Ovary (tissue), 3 donors: ENCODE data around the gene GALNT10.

Experiments used
- EP300 ChIP-seq: sonication (generic); formaldehyde crosslinking; IDR thresholded peaks from one replicate; pipeline ENCODE4 v1.6.1; 2017; ENCODE audit warnings: antibody characterized with exemption
- POLR2A ChIP-seq: fragments of 450-650 bp; IDR thresholded peaks from one replicate; pipeline ENCODE4 v1.6.1; 2017; ENCODE audit warnings: antibody characterized with exemption, mild to moderate bottlenecking, moderate library complexity
- TF ChIP-seq, protein P1 (sequence below), 3 donors: fragments of 450-650 bp in 2 of 3; fragments of 200-600 bp in 1 of 3; IDR thresholded peaks; one replicate each; pipeline versions ENCODE4 v1.5.1 to v1.8.0; 2016 to 2022; ENCODE audit warnings: antibody characterized with exemption in 3 of 3, mild to moderate bottlenecking in 1 of 3
- donor health status: DM: no; HTN: no; CAD: no.

DNA sequence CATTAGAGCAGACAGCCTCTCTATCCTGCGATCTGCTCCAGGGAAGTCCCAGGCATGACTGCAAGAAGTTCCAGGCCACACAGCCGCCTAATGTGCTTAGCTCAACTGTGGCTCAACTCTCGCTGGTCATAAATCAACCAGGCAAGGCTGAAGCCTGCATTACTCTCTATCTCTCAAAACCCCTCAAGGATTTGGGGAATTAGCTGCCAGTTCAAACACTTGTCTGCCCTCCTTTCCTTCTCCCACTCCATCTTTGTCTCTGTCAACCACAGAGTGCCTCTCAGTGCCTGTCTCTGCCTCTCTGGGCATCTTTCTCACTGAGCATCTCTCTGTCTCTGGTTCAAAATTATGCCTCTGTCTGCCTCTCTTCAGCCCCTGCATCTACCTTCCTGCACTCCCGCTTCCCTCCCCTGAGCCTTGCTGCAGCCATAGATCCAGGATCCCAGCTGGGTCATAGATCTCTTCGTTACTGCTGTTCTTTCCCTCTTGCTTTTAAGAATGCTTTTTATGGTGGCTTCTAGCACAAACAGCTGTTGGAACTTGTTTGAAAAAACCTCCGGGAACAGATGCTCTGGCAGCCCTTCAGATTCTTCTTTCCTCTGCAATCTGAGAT lies 27.9 kb upstream of the GALNT10 start:
- TF ChIP-seq POLR2A (no peak), EP300 (no peak)
- TF ChIP-seq, protein P1, sequence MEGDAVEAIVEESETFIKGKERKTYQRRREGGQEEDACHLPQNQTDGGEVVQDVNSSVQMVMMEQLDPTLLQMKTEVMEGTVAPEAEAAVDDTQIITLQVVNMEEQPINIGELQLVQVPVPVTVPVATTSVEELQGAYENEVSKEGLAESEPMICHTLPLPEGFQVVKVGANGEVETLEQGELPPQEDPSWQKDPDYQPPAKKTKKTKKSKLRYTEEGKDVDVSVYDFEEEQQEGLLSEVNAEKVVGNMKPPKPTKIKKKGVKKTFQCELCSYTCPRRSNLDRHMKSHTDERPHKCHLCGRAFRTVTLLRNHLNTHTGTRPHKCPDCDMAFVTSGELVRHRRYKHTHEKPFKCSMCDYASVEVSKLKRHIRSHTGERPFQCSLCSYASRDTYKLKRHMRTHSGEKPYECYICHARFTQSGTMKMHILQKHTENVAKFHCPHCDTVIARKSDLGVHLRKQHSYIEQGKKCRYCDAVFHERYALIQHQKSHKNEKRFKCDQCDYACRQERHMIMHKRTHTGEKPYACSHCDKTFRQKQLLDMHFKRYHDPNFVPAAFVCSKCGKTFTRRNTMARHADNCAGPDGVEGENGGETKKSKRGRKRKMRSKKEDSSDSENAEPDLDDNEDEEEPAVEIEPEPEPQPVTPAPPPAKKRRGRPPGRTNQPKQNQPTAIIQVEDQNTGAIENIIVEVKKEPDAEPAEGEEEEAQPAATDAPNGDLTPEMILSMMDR (IDR thresholded peaks at IDR 0.05): no peak
